Measurements from ENCODE around the gene RANBP3L.
A peak's percentile ranks its signal among the peaks of the same experiment; 100 is the strongest.

GRCh38 chr5:36241631-36242533 lies 59.8 kb downstream of the RANBP3L start, which contains the start of gene NADK2:
- TF ChIP-seq, protein P1, sequence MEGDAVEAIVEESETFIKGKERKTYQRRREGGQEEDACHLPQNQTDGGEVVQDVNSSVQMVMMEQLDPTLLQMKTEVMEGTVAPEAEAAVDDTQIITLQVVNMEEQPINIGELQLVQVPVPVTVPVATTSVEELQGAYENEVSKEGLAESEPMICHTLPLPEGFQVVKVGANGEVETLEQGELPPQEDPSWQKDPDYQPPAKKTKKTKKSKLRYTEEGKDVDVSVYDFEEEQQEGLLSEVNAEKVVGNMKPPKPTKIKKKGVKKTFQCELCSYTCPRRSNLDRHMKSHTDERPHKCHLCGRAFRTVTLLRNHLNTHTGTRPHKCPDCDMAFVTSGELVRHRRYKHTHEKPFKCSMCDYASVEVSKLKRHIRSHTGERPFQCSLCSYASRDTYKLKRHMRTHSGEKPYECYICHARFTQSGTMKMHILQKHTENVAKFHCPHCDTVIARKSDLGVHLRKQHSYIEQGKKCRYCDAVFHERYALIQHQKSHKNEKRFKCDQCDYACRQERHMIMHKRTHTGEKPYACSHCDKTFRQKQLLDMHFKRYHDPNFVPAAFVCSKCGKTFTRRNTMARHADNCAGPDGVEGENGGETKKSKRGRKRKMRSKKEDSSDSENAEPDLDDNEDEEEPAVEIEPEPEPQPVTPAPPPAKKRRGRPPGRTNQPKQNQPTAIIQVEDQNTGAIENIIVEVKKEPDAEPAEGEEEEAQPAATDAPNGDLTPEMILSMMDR (IDR thresholded peaks at IDR 0.05), result peak; percentile 59 to 73 (median 64)
- TF ChIP-seq POLR2A (IDR thresholded peaks at IDR 0.05; ENCODE audit: low read depth) (peak; percentile 72), POLR2AphosphoS5 (IDR thresholded peaks at IDR 0.05) (peak; percentile 92 to 95)

Measured in esophagus muscularis mucosa (tissue), 3 donors.